AG10803 (cell line): ENCODE data around the gene PTPRS.

Experiments
- DNase-seq: peaks from one replicate; pipeline ENCODE4 v3.0.0; 2010; ENCODE audit warnings: low read depth
- H3K4me3 ChIP-seq: 2 replicates; pipeline ENCODE4 v1.5.1; 2011; ENCODE audit warnings: mild to moderate bottlenecking, low read length, control low read depth
- TF ChIP-seq, protein P1 (sequence below): conservative IDR thresholded peaks from 2 replicates; pipeline ENCODE4 v1.5.1; 2011; ENCODE audit warnings: mild to moderate bottlenecking, low read length, control low read depth, inconsistent platforms

Gene PTPRS

DNA sequence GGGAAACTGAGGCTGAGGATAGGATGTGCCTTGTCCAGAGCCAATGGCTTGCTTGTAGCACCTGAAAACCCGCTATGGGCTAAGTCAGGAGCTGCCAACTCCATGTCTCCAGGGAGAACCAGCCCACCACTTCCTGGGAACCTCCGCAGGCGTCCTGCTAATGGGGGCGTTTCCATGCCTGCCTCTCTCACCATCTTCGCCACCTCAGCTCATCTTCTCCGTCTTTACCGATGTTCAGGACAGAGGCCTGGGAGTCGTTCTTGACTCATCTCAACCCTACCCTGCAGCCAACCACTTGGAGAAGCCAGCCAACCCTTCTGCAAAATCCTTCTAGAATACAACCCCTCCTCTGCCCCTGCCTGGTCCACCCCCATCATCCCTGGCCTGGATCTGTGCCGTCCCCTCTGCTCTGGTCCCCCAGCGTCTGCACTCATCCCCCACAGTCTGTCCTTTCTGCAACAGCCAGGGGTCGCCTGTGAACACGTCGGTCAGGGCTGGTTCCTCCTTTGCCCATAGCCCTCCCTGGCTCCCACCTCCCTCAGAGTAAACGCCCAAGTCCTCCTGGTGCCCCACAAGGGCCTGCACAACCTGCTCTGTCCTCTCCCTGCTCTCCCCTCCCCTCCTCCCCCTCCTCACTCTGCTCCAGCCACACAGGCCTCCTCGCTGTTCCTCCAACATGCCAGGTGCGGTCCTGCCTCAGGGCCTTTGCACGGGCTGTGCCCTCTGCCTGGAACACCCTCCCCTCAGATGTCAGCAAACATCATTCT lies 31.0 kb downstream of the PTPRS start:
- DNase-seq = no peak
- TF ChIP-seq, protein P1, sequence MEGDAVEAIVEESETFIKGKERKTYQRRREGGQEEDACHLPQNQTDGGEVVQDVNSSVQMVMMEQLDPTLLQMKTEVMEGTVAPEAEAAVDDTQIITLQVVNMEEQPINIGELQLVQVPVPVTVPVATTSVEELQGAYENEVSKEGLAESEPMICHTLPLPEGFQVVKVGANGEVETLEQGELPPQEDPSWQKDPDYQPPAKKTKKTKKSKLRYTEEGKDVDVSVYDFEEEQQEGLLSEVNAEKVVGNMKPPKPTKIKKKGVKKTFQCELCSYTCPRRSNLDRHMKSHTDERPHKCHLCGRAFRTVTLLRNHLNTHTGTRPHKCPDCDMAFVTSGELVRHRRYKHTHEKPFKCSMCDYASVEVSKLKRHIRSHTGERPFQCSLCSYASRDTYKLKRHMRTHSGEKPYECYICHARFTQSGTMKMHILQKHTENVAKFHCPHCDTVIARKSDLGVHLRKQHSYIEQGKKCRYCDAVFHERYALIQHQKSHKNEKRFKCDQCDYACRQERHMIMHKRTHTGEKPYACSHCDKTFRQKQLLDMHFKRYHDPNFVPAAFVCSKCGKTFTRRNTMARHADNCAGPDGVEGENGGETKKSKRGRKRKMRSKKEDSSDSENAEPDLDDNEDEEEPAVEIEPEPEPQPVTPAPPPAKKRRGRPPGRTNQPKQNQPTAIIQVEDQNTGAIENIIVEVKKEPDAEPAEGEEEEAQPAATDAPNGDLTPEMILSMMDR = no peak

DNA sequence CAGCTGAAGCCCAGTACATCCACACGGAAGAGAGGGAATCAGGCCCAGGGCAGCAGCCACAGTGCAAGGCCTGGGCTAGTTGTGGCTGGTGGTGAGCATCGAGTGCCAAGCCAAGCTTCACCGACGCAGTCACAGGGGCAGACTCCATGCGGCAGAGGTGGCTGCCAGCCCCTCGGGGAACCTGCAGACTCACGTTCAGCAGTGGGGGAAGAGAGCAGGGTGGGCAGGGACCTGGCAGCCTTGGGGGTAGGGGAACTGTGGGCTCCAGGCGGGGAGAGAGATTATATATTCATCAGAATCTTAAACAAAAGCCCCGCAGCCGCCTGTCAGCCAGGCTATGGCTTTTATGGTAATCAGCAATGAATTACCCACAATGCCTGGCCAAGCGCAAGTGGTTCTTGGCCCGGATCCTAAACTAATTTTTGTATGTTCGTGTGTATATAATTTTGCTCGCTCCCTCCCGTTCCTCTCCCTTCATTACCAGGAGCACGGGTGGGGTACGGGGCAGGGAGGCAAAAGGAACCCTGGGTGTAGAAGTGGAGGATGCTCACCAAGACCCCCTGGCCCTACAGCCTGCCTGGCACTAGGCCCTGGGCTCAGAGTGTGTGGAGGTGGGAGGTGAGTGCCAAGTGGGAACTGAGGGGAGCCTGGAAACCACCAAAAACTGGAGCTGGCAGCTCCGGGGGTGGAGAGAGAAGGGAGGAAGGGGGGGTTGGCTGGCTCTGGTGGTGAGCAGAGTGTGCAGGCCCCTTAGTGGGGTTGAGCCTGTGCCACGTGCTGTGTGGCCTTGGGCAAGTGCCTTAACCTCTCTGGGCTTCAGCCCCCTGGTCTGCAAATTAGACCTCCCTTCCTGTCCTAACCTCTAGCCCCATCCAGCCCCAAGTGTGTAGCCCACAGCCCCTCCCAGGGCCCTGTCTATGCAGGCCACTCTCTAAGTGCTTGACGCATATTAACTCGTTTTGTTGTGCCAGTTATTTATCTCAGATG lies 31.9 kb downstream of the PTPRS start:
- no peak overlapping the region; the same call in 1 of the 2 replicates for H3K4me3 ChIP-seq
- peak; percentile 67 for DNase-seq
- TF ChIP-seq, protein P1 = no peak

More for the DNA sequence above, 31.0 kb downstream of the PTPRS start:
- no peak overlapping the region for H3K4me3 ChIP-seq

DNA sequence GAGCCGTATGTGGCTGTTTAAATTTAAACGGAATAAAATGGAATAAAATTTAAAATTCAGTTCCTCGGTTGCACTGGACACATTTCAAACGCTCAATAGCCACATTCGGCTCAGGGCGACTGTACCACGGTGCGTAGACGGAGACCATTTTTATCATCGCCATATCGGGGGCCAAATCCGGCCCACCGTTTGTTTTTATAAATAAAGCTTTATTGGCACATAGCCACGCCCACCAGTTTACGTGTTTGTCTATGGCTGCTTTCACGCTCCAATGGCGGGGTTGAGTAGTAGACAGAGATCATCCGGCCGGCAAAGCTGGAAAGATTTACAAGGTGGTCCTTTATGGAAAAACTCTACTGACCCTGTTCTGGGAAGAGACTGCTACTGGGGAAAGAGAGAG lies 33.0 kb downstream of the PTPRS start:
- DNase-seq = no peak
- TF ChIP-seq, protein P1 = no peak
- H3K4me3 ChIP-seq = no peak overlapping the region

DNA sequence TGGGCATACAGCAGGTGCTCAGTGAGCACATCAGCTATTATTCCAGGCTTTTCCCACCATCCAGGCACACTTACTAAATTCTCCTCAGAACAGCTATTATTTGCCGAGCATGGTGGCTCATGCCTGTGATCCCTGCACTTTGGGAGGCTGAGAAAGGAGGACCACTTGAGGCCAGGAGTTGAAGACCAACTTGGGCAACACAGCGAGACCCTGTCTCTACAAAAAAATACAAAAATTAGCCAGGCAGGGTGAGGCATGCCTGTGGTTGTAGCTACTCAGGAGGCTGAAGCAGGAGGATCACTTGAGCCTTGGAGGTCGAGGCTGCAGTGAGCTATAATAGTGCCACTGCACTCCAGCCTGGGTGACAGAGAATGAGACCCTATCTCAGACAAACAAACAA lies 35.4 kb downstream of the PTPRS start:
- no peak overlapping the region for H3K4me3 ChIP-seq
- DNase-seq = no peak
- TF ChIP-seq, protein P1 = no peak

DNA sequence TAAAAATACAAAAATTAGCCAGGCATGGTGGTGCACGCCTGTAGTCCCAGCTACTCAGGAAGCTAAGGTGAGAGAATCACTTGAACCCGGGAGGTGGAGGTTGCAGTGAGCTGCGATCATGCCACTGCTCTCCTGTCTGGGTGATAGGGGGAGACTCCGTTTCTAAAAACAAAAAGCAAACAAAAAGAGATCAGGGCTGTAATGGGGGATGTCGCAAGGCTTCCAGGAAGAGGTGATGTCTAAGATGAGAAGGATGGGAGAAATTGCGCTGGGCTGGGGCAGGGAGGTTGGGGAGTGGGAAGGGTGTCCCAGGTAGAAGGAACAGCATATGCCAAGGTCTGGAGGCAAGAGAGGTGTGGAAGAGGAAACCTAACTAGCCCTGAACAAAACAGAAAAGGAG lies 36.1 kb downstream of the PTPRS start:
- TF ChIP-seq, protein P1 = no peak
- no peak for DNase-seq
- H3K4me3 ChIP-seq = no peak overlapping the region

DNA sequence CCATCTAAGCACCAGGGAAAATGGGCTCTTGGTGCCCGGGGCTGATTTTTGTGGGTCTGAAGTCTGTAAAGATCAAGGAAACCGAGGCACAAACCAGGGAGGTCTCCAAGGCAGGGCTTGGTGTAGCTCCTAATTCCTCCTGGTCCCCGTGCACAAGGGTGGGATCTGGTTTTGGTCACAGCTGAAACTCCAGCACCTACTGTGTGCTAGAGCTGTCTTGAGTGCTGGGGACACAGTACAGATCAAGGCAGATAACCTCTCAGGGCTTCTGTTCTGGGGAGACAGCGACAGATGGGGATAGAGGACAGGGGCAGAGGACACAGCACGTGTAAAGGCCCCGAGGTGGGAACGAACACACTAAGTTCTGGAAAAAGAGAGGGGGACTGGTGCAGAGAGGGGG lies 37.4 kb downstream of the PTPRS start:
- no peak for DNase-seq
- TF ChIP-seq, protein P1 = no peak
- no peak overlapping the region for H3K4me3 ChIP-seq
